Fibroblast of lung (primary cell): Measurements from ENCODE around the gene SCN5A. TPM values are rescaled to one million over a fixed set of nuclear protein-coding genes. Genes with fewer than 3 reads are reported as not detected.

Source experiments
- DNase-seq, 2 donors: peaks; one replicate each; pipeline versions ENCODE4 v3.0.0 to v3.0.0-alpha.2; 2010; ENCODE audit warnings: low read depth in 2 of 2
- H2AFZ ChIP-seq: 2 replicates; pipeline ENCODE4 v1.5.1; 2012; ENCODE audit warnings: low read length, control low read depth, inconsistent platforms
- H3K27ac ChIP-seq: 2 replicates; pipeline ENCODE4 v1.5.1; 2011; ENCODE audit warnings: low read length, control low read depth; ENCODE audit not compliant: insufficient read depth
- H3K27me3 ChIP-seq: 2 replicates; pipeline ENCODE4 v1.5.1; 2011; ENCODE audit warnings: mild to moderate bottlenecking, low read length; ENCODE audit not compliant: control insufficient read depth, insufficient read depth
- H3K36me3 ChIP-seq: 2 replicates; pipeline ENCODE4 v1.5.1; 2011; ENCODE audit warnings: low read length; ENCODE audit not compliant: control insufficient read depth, insufficient read depth
- H3K4me1 ChIP-seq: 2 replicates; pipeline ENCODE4 v1.5.1; 2011; ENCODE audit warnings: low read length; ENCODE audit not compliant: control insufficient read depth, insufficient read depth; ENCODE audit errors: extremely low read depth
- H3K4me2 ChIP-seq: 2 replicates; pipeline ENCODE4 v1.5.1; 2011; ENCODE audit warnings: low read length, control low read depth; ENCODE audit not compliant: insufficient read depth; ENCODE audit errors: extremely low read depth
- H3K4me3 ChIP-seq, 4 experiments: fragments of 200-600 bp in 1 of 4; sonication (generic) in 1 of 4; replicated peaks in 1 of 4; 2 replicates each; pipeline ENCODE4 v1.5.1; 2011 to 2016; ENCODE audit warnings: low read length in 4 of 4, low read depth in 3 of 4, mild to moderate bottlenecking in 3 of 4, control low read depth in 2 of 4, inconsistent platforms in 1 of 4, mixed read lengths in 1 of 4; ENCODE audit not compliant: insufficient read depth in 1 of 4; ENCODE audit errors: control extremely low read depth in 1 of 4
- H3K79me2 ChIP-seq: 2 replicates; pipeline ENCODE4 v1.5.1; 2012; ENCODE audit warnings: mild to moderate bottlenecking, low read length, inconsistent platforms; ENCODE audit not compliant: control insufficient read depth, insufficient read depth
- H3K9ac ChIP-seq: 2 replicates; pipeline ENCODE4 v1.5.1; 2011; ENCODE audit warnings: mild to moderate bottlenecking, low read length, control low read depth; ENCODE audit not compliant: insufficient read depth
- H3K9me3 ChIP-seq: 2 replicates; pipeline ENCODE4 v1.5.1; 2012; ENCODE audit warnings: low read depth, low read length; ENCODE audit not compliant: control insufficient read depth, insufficient read depth
- H4K20me1 ChIP-seq: 2 replicates; pipeline ENCODE4 v1.5.1; 2011; ENCODE audit warnings: low read length; ENCODE audit not compliant: control insufficient read depth, insufficient read depth; ENCODE audit errors: extremely low read depth
- EZH2 ChIP-seq: IDR thresholded peaks from 2 replicates; pipeline ENCODE4 v1.5.1; 2012; ENCODE audit warnings: low read length, control low read depth, mild to moderate bottlenecking; ENCODE audit errors: missing control alignments
- polyA plus RNA-seq, 2 donors: library from polyadenylated mRNA; depleted of rRNA in 1 of 2; stranded (reverse) in 1 of 2; unstranded in 1 of 2; fragments of >200 nt; gene quantifications; 2 replicates each; pipeline ENCODE4 v1.2.1, GENCODE V29; 2011 to 2012; ENCODE audit warnings: missing spikeins in 1 of 2
- total RNA-seq: library from RNA; depleted of rRNA; stranded (reverse); fragments of >200 nt; gene quantifications from 2 replicates; pipeline ENCODE4 v1.2.1, GENCODE V29; 2014
- TF ChIP-seq, protein P1 (sequence below), 2 donors: IDR thresholded peaks in 1 of 2; conservative IDR thresholded peaks in 1 of 2; 1 replicate in 1 of 2; 2 replicates in 1 of 2; pipeline ENCODE4 v1.5.1; 2011 to 2012; ENCODE audit warnings: low read length in 2 of 2, control low read depth in 1 of 2, inconsistent platforms in 1 of 2, low read depth in 1 of 2, mild to moderate bottlenecking in 1 of 2

Gene SCN5A
- total and polyA plus RNA-seq, 2 donors (not counting 1 experiment from before 2014, with no cell fraction given): 0.27 to 0.50 TPM

DNA sequence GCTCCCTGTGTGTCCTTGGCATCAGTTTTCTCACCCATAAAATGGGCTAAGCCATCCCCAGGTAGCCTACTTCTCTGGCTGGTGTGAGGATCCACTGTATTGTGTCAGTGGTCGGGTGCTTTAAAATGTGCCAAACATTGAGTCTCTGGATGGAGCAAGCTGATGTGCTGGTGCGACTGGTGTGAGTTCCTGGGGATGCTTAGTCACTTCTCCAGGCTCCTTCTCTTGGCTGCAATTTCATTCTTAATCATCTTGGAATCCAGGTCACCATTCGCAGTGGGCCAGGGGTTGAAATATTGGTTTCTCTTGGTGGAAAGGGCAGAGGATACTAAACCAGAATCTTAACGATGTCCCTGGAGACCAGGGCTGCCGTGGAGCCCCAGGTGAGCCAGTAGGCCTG is 29.3 kb downstream of the SCN5A start:
- TF ChIP-seq, protein P1, sequence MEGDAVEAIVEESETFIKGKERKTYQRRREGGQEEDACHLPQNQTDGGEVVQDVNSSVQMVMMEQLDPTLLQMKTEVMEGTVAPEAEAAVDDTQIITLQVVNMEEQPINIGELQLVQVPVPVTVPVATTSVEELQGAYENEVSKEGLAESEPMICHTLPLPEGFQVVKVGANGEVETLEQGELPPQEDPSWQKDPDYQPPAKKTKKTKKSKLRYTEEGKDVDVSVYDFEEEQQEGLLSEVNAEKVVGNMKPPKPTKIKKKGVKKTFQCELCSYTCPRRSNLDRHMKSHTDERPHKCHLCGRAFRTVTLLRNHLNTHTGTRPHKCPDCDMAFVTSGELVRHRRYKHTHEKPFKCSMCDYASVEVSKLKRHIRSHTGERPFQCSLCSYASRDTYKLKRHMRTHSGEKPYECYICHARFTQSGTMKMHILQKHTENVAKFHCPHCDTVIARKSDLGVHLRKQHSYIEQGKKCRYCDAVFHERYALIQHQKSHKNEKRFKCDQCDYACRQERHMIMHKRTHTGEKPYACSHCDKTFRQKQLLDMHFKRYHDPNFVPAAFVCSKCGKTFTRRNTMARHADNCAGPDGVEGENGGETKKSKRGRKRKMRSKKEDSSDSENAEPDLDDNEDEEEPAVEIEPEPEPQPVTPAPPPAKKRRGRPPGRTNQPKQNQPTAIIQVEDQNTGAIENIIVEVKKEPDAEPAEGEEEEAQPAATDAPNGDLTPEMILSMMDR (conservative IDR thresholded peaks at IDR 0.05 in 1 of 2, IDR thresholded peaks at IDR 0.05 in 1 of 2; ENCODE audit: low read depth in 1 of 2, low read length in 2 of 2): no peak
- TF ChIP-seq EZH2: no peak
- no peak overlapping the region for H2AFZ ChIP-seq
- DNase-seq: peak in 1 of 2 donors; percentile 7
- no peaks in the 10 kb centered on the region for H3K79me2 ChIP-seq
- H4K20me1 ChIP-seq: no peaks in the 10 kb centered on the region
- no peak overlapping the region for H3K4me2 ChIP-seq
- no peak overlapping the region for H3K9ac ChIP-seq
- no peaks in the 10 kb centered on the region for H3K27me3 ChIP-seq
- no peak overlapping the region for H3K27ac ChIP-seq
- no peaks in the 10 kb centered on the region for H3K4me1 ChIP-seq
- no peak overlapping the region for H3K4me3 ChIP-seq
- H3K9me3 ChIP-seq: no peaks in the 10 kb centered on the region
- no peaks in the 10 kb centered on the region for H3K36me3 ChIP-seq

DNA sequence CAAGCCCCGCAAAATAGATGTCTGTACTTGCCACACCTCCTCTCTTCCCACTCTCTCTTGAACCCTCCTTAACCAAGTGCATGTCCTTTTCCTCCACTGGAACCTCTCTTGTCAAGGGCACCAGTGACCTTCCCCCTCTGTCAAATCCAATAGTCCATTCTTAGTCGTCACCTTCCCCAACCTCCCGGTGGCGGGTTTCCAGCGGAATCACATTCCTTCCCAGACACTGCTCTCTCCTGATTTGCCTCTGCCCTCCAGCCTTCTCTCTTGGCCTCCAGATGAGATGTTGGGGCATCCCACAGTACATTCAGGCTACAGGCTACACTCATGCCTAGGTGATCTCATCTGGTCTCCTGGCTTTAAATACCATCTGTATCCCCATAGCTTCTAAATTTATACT is 31.1 kb downstream of the SCN5A start:
- TF ChIP-seq, protein P1 (conservative IDR thresholded peaks at IDR 0.05 in 1 of 2, IDR thresholded peaks at IDR 0.05 in 1 of 2; ENCODE audit: low read depth in 1 of 2, low read length in 2 of 2): no peak
- TF ChIP-seq EZH2: no peak
- no peaks in the 10 kb centered on the region for H3K4me1 ChIP-seq
- H3K9me3 ChIP-seq: no peaks in the 10 kb centered on the region
- no peak for DNase-seq
- H3K79me2 ChIP-seq: no peaks in the 10 kb centered on the region
- no peak overlapping the region for H2AFZ ChIP-seq
- no peak overlapping the region for H3K4me2 ChIP-seq
- H3K27me3 ChIP-seq: no peaks in the 10 kb centered on the region
- H3K27ac ChIP-seq: no peak overlapping the region
- H4K20me1 ChIP-seq: no peaks in the 10 kb centered on the region
- no peak overlapping the region for H3K4me3 ChIP-seq
- H3K9ac ChIP-seq: no peak overlapping the region
- no peaks in the 10 kb centered on the region for H3K36me3 ChIP-seq

DNA sequence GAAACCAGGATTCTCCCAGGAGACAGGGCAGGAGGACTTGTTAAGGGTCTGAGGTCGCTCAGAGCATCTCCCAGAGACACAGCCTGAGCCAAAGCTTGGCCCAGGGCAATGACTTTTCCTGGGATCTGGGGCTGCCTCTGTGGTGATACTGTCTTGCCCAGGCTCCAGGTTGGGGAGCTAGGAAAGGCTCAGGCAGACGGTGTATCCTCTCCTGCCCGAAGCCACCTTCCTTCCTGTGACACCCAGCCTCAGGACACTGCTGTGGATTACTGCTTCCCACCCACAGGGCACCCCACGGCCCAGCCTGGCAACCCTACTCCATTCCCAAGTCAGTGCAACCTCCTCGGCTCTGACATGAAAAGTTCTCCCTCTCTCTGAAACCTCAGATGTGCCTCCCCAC is 31.9 kb downstream of the SCN5A start:
- Histone ChIP-seq H3K4me3 (no peak overlapping the region), H3K9ac (no peak overlapping the region), H3K9me3 (no peaks in the 10 kb centered on the region), H4K20me1 (no peaks in the 10 kb centered on the region), H3K27me3 (no peaks in the 10 kb centered on the region), H2AFZ (no peak overlapping the region), H3K4me1 (no peaks in the 10 kb centered on the region), H3K4me2 (no peak overlapping the region), H3K36me3 (no peaks in the 10 kb centered on the region), H3K79me2 (no peaks in the 10 kb centered on the region), H3K27ac (no peak overlapping the region)
- TF ChIP-seq, protein P1 (conservative IDR thresholded peaks at IDR 0.05 in 1 of 2, IDR thresholded peaks at IDR 0.05 in 1 of 2; ENCODE audit: low read depth in 1 of 2, low read length in 2 of 2): no peak
- no peak for TF ChIP-seq EZH2
- no peak for DNase-seq
